HepG2 (cell line): ENCODE data around the gene CDC37. TPM values are rescaled to one million over a fixed set of nuclear protein-coding genes. Genes with fewer than 3 reads are reported as not detected.

Experiments used
- HOXA3 ChIP-seq: sonication (generic); formaldehyde crosslinking; IDR thresholded peaks from 2 replicates; pipeline ENCODE4 v1.5.0; 2020; ENCODE audit warnings: missing genetic modification reagents
- KDM5B ChIP-seq: sonication (generic); formaldehyde crosslinking; IDR thresholded peaks from 2 replicates; pipeline ENCODE4 v1.4.0; 2020; ENCODE audit warnings: missing genetic modification reagents, mild to moderate bottlenecking, borderline replicate concordance
- KLF15 ChIP-seq: sonication (generic); formaldehyde crosslinking; IDR thresholded peaks from 2 replicates; pipeline ENCODE4 v1.8.1; 2023; ENCODE audit warnings: borderline replicate concordance, mild to moderate bottlenecking, inconsistent platforms, missing genetic modification reagents, mixed read lengths
- MAFF ChIP-seq: IDR thresholded peaks from 2 replicates; pipeline ENCODE4 v1.6.1; 2011; ENCODE audit warnings: low read depth, low read length, improper control_type of control experiment
- MXD1 ChIP-seq: sonication (generic); formaldehyde crosslinking; IDR thresholded peaks from 2 replicates; pipeline ENCODE4 v1.4.0; 2020; ENCODE audit warnings: mild to moderate bottlenecking, missing genetic modification reagents
- NRL ChIP-seq: sonication (generic); formaldehyde crosslinking; IDR thresholded peaks from 2 replicates; pipeline ENCODE4 v1.5.0; 2020; ENCODE audit warnings: missing genetic modification reagents, mild to moderate bottlenecking, moderate library complexity, borderline replicate concordance
- PHF20 ChIP-seq: sonication (generic); formaldehyde crosslinking; IDR thresholded peaks from 2 replicates; pipeline ENCODE4 v1.5.0; 2020; ENCODE audit warnings: mild to moderate bottlenecking, missing genetic modification reagents
- RXRB ChIP-seq: IDR thresholded peaks from 2 replicates; pipeline ENCODE4 v1.6.1; 2016; ENCODE audit warnings: borderline replicate concordance, missing genetic modification reagents, missing compliant biosample characterization
- TFDP2 ChIP-seq: sonication (generic); formaldehyde crosslinking; IDR thresholded peaks from 2 replicates; pipeline ENCODE4 v1.4.0; 2020; ENCODE audit warnings: missing genetic modification reagents
- WIZ ChIP-seq: sonication (generic); formaldehyde crosslinking; IDR thresholded peaks from 2 replicates; pipeline ENCODE4 v1.5.1; 2020; ENCODE audit warnings: mild to moderate bottlenecking, missing genetic modification reagents
- XRCC5 ChIP-seq: fragments of 200-400 bp; formaldehyde crosslinking; optimal IDR thresholded peaks from 2 replicates; pipeline ENCODE3; 2017; ENCODE audit warnings: mild to moderate bottlenecking, low read length
- ZBTB40 ChIP-seq, 2 experiments: fragments of 450-650 bp in 1 of 2; sonication (generic) in 1 of 2; formaldehyde crosslinking in 1 of 2; IDR thresholded peaks; 2 replicates each; pipeline versions ENCODE4 v1.6.1 to v1.8.0; 2016 to 2022; ENCODE audit warnings: antibody characterized with exemption in 1 of 2, mild to moderate bottlenecking in 1 of 2, missing genetic modification reagents in 1 of 2
- ZFX ChIP-seq: sonication (generic); formaldehyde crosslinking; IDR thresholded peaks from 2 replicates; pipeline ENCODE4 v1.4.0; 2020; ENCODE audit warnings: mild to moderate bottlenecking, low read depth, missing genetic modification reagents, moderate library complexity
- ZNF17 ChIP-seq: sonication (generic); formaldehyde crosslinking; IDR thresholded peaks from 2 replicates; pipeline ENCODE4 v1.5.0; 2020; ENCODE audit warnings: mild to moderate bottlenecking, missing genetic modification reagents
- ZNF746 ChIP-seq: sonication (generic); formaldehyde crosslinking; IDR thresholded peaks from 2 replicates; pipeline ENCODE4 v1.8.0; 2022; ENCODE audit warnings: mild to moderate bottlenecking, missing genetic modification reagents
- ZSCAN9 ChIP-seq: IDR thresholded peaks from 2 replicates; pipeline ENCODE4 v1.6.1; 2016; ENCODE audit warnings: borderline replicate concordance
- polyA plus RNA-seq, 8 experiments: library from polyadenylated mRNA; depleted of rRNA in 3 of 8; stranded (reverse) in 7 of 8; unstranded in 1 of 8; fragments of >200 nt; fragmentation: Illumina TruSeq in 4 of 8; extraction: Trizol in 4 of 8; gene quantifications; 2 replicates each; pipeline versions ENCODE4 v1.2.1 to v1.2.3, GENCODE V29; 2011 to 2016; ENCODE audit warnings: low read depth in 4 of 8, missing spikeins in 1 of 8, mixed read lengths in 1 of 8; ENCODE audit not compliant: insufficient read depth in 1 of 8
- total RNA-seq, 5 experiments: library from RNA; depleted of rRNA; stranded (reverse); fragments of >200 nt; fragmentation: Illumina TruSeq; extraction: Trizol; gene quantifications; 2 replicates each; pipeline ENCODE4 v1.2.3, GENCODE V29; 2016; ENCODE audit warnings: low read depth in 1 of 5
- TF ChIP-seq, protein P1 (sequence below): sonication (generic); formaldehyde crosslinking; IDR thresholded peaks from 2 replicates; pipeline ENCODE4 v1.5.1; 2020; ENCODE audit warnings: missing genetic modification reagents, mild to moderate bottlenecking, borderline replicate concordance

CDC37 gene
- total and polyA plus RNA-seq, 2 of the 13 experiments (the other 11 are each of a cell fraction or from before 2014, with no cell fraction given): 158 to 177 TPM

DNA sequence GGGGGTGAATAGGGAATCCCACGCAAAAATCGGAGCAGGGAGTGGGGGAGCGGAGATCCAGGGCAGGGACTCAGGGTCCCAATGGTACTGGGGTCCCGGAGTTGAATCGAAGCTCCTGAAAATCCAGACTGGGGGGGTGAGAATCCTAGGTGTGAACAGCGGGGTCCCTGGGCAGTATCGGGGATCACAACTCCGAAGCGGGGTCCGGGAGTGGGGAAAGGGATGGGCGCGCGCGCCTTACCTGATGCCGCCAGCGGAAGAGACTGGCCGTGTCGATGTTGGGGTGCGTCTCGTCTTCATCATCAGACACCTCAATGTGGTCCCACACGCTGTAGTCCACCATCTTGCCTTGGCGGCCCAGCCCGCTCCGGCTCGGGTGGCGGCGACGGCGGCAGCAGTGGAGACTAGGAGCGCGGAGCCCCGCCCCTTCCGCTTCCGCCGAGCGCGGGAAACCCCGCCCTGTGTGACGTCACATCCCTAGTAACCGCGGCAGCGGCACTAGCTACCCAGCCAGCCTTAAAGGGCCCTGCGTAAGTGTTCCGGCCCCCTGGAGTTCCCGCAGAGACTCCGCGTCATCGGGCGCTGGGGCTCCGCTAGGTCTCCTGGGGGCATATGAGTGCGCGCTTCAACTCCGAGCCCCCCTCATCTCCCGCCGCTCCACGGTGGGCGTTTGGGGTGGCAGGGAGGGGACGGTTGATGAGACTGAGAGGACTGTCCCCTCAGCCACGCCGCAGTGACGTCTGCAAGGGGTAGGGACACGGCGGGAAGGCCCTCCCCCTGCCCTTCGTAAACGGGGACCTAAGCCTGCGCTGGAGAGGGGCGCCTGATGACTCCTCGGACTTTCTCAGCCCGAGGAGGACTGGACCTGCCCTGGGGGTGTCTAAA is at the start of gene CDC37 (continued):
- peak; percentile 39; the same call in 1 of the 2 replicates for TF ChIP-seq ZBTB40 (IDR thresholded peaks at IDR 0.05)
- no peak; the same call in 1 of the 2 replicates for TF ChIP-seq ZBTB40 (CRISPR knock-in tag; IDR thresholded peaks at IDR 0.05)
- TF ChIP-seq, protein P1, sequence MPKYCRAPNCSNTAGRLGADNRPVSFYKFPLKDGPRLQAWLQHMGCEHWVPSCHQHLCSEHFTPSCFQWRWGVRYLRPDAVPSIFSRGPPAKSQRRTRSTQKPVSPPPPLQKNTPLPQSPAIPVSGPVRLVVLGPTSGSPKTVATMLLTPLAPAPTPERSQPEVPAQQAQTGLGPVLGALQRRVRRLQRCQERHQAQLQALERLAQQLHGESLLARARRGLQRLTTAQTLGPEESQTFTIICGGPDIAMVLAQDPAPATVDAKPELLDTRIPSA (CRISPR knock-in tag): no peak
- TF ChIP-seq TFDP2 (CRISPR knock-in tag): peak; percentile 67; the same call in 1 of the 2 replicates
- no peak for TF ChIP-seq RXRB (CRISPR knock-in tag)
- TF ChIP-seq MXD1 (CRISPR knock-in tag): peak; percentile 53
- no peak for TF ChIP-seq XRCC5
- TF ChIP-seq WIZ (CRISPR knock-in tag): no peak
- no peak for TF ChIP-seq KLF15 (CRISPR knock-in tag)
- TF ChIP-seq HOXA3 (CRISPR knock-in tag): peak; percentile 82; the same call in 1 of the 2 replicates
- peak; percentile 82 for TF ChIP-seq PHF20
- TF ChIP-seq ZSCAN9: 0 out of 2 replicates have a peak, but pooled peaks have one; percentile 12
- no peak for TF ChIP-seq MAFF
- peak; percentile 84 for TF ChIP-seq ZFX (CRISPR knock-in tag)
- TF ChIP-seq ZNF746 (CRISPR knock-in tag): no peak
- TF ChIP-seq ZNF17 (CRISPR knock-in tag): no peak
- TF ChIP-seq KDM5B (CRISPR knock-in tag): peak; percentile 47; the same call in 1 of the 2 replicates
- TF ChIP-seq NRL (CRISPR knock-in tag): 0 out of 2 replicates have a peak, but pooled peaks have one; percentile 14
